Gastrocnemius medialis (tissue), 4 donors: Measurements from ENCODE around the gene KPNB1. TPM values are rescaled to one million over a fixed set of nuclear protein-coding genes. Genes with fewer than 3 reads are reported as not detected.
A peak's percentile ranks its signal among the peaks of the same experiment; 100 is the strongest.

ENCODE experiments used
- ATAC-seq, 2 donors: fragments of 150-250 bp; one replicate each; pipeline ENCODE4 v1.9.1; 2016
- DNase-seq, 2 donors: peaks; one replicate each; pipeline ENCODE4 v3.0.0-alpha.2; 2019
- H3K27ac ChIP-seq, 4 donors: fragments of 200-600 bp; sonication (generic); 1 replicate in 1 of 4; 2 replicates in 3 of 4; pipeline ENCODE4 v1.5.1; 2016 to 2018; ENCODE audit warnings: mild to moderate bottlenecking in 2 of 4, moderate library complexity in 1 of 4
- H3K27me3 ChIP-seq, 3 donors: fragments of 200-600 bp; sonication (generic) in 2 of 3; 1 replicate in 1 of 3; 2 replicates in 2 of 3; pipeline versions ENCODE4 v1.5.1 to v1.6.0; 2016 to 2019; ENCODE audit warnings: mild to moderate bottlenecking in 1 of 3, moderate library complexity in 1 of 3
- H3K36me3 ChIP-seq, 2 donors: fragments of 200-600 bp; sonication (generic) in 1 of 2; one replicate each; pipeline ENCODE4 v1.5.1; 2017 to 2018
- H3K4me1 ChIP-seq, 2 donors: fragments of 200-600 bp; sonication (generic) in 1 of 2; one replicate each; pipeline ENCODE4 v1.5.1; 2016 to 2017; ENCODE audit warnings: mild to moderate bottlenecking in 2 of 2
- H3K4me3 ChIP-seq, 4 donors: fragments of 200-600 bp; sonication (generic) in 3 of 4; 1 replicate in 1 of 4; 2 replicates in 3 of 4; pipeline ENCODE4 v1.5.1; 2016 to 2019; ENCODE audit warnings: mild to moderate bottlenecking in 2 of 4
- H3K9me3 ChIP-seq, 3 donors: fragments of 200-600 bp; sonication (generic) in 2 of 3; 1 replicate in 1 of 3; 2 replicates in 2 of 3; pipeline ENCODE4 v1.5.1; 2016 to 2019
- POLR2A ChIP-seq, 2 donors: fragments of 450-650 bp; IDR thresholded peaks; one replicate each; pipeline ENCODE4 v1.6.1; 2017; ENCODE audit warnings: antibody characterized with exemption in 2 of 2, mild to moderate bottlenecking in 2 of 2, moderate library complexity in 2 of 2
- in situ Hi-C, 4 donors: fragments of 200-750 bp; cut with MboI; loops; one replicate each; pipeline versions ENCODE4 v1.15.0 to v1.8.0; 2017; ENCODE audit warnings: low sequenced_read_pairs in 4 of 4
- intact Hi-C: fragments of 100-400 bp; cut with DNase I; formaldehyde crosslinking; loops from one replicate; pipeline ENCODE4 v1.15.1; 2023; ENCODE audit warnings: low total_unique reads
- total RNA-seq, 4 donors: library from RNA; depleted of rRNA; stranded (reverse); fragments of >200 nt; gene quantifications; one replicate each; pipeline versions ENCODE4 v1.1.0 to v1.2.3, GENCODE V29; 2016
- TF ChIP-seq, protein P1 (sequence below), 5 experiments: fragments of 450-650 bp in 3 of 5; fragments of 200-600 bp in 2 of 5; sonication (generic) in 2 of 5; IDR thresholded peaks in 4 of 5; conservative IDR thresholded peaks in 1 of 5; 1 replicate in 4 of 5; 2 replicates in 1 of 5; pipeline ENCODE4 v1.5.1; 2016 to 2019; ENCODE audit warnings: antibody characterized with exemption in 5 of 5, mild to moderate bottlenecking in 3 of 5, moderate library complexity in 3 of 5

The KPNB1 gene
- total RNA-seq, 4 donors from 2014 or later, result 170 to 238 (median 211) TPM

DNA sequence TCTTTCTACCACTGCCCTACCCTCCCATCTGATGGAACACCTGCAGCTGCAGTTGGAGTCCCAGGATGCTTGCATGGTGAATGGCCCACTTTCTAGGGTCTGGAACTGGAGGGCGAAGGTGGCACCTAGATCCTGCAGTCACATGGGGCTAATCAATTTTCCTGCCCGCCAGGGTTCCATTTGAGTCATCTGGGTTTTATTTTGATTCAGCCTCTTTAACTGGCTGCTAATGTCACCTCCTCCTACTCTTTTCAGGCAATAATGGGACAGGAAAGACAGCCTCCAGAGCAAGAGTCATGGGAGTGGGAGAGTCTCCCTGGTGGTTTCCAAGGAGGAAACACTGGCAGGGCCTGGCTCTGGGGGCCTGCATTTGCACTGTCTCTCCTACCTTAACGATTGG lies 40.4 kb downstream of the KPNB1 start:
- Histone ChIP-seq H3K27ac (no peak overlapping the region), H3K9me3 (no peaks in the 10 kb centered on the region), H3K36me3 (peaks cover 0 to under 1% of the 10 kb centered on the region in 2 donors), H3K4me1 (peaks cover 31 to 35% of the 10 kb centered on the region in 2 donors), H3K27me3 (no peaks in the 10 kb centered on the region), H3K4me3 (no peak overlapping the region)
- no peak for DNase-seq
- intact Hi-C loops (loop anchor here (5.0 to 10.0 kb wide), 2 partner anchors 115 to 207 kb away; partner anchors contain the start of gene SP2), in situ Hi-C loops (loop anchor here in 1 of 4 donors (10.0 kb wide), 1 partner anchor 115 kb away; no protein-coding TSS in a partner anchor)
- no peak for ATAC-seq
- TF ChIP-seq, protein P1, sequence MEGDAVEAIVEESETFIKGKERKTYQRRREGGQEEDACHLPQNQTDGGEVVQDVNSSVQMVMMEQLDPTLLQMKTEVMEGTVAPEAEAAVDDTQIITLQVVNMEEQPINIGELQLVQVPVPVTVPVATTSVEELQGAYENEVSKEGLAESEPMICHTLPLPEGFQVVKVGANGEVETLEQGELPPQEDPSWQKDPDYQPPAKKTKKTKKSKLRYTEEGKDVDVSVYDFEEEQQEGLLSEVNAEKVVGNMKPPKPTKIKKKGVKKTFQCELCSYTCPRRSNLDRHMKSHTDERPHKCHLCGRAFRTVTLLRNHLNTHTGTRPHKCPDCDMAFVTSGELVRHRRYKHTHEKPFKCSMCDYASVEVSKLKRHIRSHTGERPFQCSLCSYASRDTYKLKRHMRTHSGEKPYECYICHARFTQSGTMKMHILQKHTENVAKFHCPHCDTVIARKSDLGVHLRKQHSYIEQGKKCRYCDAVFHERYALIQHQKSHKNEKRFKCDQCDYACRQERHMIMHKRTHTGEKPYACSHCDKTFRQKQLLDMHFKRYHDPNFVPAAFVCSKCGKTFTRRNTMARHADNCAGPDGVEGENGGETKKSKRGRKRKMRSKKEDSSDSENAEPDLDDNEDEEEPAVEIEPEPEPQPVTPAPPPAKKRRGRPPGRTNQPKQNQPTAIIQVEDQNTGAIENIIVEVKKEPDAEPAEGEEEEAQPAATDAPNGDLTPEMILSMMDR (IDR thresholded peaks at IDR 0.05 in 4 of 5, conservative IDR thresholded peaks at IDR 0.05 in 1 of 5), result no peak
- no peak for TF ChIP-seq POLR2A (IDR thresholded peaks at IDR 0.05)

DNA sequence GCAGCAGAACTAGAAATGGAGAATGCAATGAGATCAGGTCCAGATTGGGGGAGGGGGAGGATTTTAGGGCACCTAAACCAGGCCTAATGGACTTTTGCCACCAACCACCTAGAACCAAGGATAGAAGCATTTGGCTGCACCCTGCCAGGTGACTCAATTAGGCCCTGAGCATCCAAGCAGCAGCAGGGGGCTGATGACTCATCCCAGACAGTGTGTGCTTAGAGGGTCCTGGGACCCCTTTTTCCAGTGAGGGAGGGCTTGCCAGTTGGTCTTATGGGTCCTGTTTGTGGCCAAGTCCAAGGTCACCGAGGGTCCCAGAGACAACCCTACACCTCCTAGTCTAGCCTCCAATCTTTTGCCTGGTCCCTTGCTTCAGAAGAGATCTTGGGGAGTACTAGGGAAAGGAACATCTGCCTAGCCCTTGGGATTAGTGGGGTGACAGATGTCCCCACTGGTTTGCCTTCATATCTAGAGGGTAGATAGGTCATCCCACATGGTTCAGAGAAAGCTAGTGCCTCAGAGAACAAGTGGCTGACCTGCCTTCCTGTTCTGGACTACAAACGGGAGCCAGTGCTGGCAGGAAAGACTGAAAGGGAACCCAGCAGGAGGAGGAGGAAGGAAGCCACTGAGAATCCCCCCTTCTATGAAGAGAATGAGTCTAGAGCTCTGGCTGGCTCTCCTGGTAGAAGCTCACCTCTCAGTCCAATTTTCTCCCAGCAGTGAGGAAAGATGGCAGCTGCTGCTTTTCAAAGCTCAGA lies 42.6 kb downstream of the KPNB1 start:
- no peaks in the 10 kb centered on the region for H3K27me3 ChIP-seq
- no peaks in the 10 kb centered on the region for H3K9me3 ChIP-seq
- DNase-seq (peak in 1 of 2 donors; percentile 10), ATAC-seq (no peak)
- no peak for TF ChIP-seq POLR2A (IDR thresholded peaks at IDR 0.05)
- TF ChIP-seq, protein P1 (IDR thresholded peaks at IDR 0.05 in 4 of 5, conservative IDR thresholded peaks at IDR 0.05 in 1 of 5), result no peak
- no peak overlapping the region for H3K27ac ChIP-seq
- no peaks in the 10 kb centered on the region for H3K36me3 ChIP-seq
- in situ Hi-C loops, result loop anchor here in 1 of 4 donors (10.0 kb wide), 1 partner anchor 112 kb away; no protein-coding TSS in a partner anchor
- intact Hi-C loops, result loop anchor here (5.0 to 10.0 kb wide), 2 partner anchors 112 to 205 kb away; partner anchors contain the start of gene SP2
- peaks cover 15 to 17% of the 10 kb centered on the region in 2 donors for H3K4me1 ChIP-seq
- no peak overlapping the region for H3K4me3 ChIP-seq

DNA sequence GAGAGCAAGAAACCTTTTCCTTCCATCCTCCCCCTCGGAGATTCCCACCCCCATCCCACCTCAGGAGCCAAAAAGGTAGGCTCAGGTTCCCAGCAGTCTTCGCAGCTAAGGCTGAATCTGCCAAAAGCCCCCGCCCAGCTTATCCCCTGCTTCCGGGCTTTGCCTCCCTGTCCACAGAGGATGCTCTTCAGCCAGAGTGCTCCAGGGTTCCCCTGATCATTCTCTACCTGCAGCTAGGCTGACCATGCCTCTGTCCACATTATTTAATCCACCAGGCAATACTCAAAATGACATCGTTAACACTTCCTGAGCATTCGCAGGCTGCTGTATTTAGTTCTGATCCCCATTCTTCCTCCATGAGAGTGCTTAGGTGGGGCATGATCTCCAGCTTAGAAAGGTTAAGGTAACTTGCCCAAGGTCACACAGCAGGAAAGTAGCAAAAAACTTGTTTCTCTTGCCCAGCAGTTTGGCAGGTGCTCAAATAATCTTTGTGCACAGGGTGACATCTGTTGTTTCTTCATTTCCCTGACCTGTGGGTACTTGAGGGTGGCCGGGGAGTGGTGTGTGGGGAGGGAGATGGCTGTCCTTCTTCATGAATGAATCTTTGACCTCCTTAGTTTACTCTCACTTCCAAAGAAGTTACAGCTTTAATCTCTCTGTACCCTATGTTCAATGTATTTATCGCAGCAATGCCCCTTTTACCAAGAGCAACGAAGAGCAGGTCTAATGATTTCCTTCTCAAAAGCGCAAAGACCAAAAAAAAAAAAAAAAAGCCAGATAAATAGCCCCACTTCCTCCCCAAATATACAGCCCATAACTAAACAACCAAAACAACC lies 43.4 kb downstream of the KPNB1 start:
- peak in 1 of 2 donors; percentile 11 for DNase-seq
- in situ Hi-C loops, result loop anchor here in 1 of 4 donors (10.0 kb wide), 1 partner anchor 112 kb away; no protein-coding TSS in a partner anchor
- peaks cover 7 to 17% of the 10 kb centered on the region in 2 donors for H3K4me1 ChIP-seq
- no peaks in the 10 kb centered on the region for H3K9me3 ChIP-seq
- peak overlapping the region; percentile 91 to 99 (median 94) for H3K4me3 ChIP-seq
- H3K27me3 ChIP-seq, result no peaks in the 10 kb centered on the region
- intact Hi-C loops, result loop anchor here (5.0 to 10.0 kb wide), 2 partner anchors 112 to 204 kb away; partner anchors contain the start of gene SP2
- no peak for TF ChIP-seq POLR2A (IDR thresholded peaks at IDR 0.05)
- TF ChIP-seq, protein P1 (IDR thresholded peaks at IDR 0.05 in 4 of 5, conservative IDR thresholded peaks at IDR 0.05 in 1 of 5), result no peak
- peak overlapping the region; percentile 94 to 95 (median 95) for H3K27ac ChIP-seq
- no peak for ATAC-seq
- H3K36me3 ChIP-seq, result no peaks in the 10 kb centered on the region

DNA sequence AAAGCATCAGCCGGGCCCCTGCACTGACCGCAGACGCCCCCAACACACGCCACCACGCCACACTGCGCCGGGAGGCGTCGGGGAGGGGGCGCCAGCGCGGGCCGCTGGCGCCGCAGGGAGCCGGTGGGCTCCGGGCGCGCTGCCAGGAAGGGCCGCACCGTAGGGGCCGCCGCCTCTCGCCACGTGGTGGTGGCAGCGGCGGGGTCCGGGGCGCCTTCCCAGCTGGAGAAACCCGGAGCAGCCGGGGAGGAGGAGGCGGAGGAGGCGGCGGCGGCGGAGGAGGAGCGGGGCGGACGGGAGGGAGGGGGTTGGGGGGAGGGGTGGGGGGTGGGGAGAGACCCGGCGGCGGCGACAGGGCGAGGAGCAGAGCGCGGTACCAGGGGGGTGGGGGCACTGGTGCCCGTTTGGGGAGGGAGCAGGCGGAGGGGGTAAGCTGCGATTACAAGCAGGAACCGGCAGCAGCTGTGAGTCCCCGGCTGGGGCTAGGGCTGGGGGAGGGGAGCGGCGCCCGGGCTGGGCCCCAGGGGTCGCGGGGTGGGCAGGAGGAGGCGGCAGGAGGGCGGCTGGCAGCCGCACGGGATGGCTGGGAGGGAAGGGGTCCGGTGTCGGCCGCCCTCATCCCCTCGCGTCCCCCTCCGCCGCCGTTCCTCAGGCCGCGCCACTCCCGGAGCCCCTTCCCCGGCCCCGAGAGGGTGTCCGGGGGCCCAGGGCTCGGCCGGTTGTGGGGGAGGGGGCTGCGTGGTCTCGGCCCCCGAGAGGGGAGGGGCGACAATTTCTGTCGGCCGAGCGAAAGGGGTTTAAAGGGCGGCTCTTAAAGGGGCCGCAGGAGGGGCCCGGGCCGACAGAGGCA lies 44.2 kb downstream of the KPNB1 start, which contains the start of gene TBKBP1:
TBKBP1 (plus strand) TSS at position 431 of the 850 bp plus-strand sequence. CDS start 1,952 bp downstream, outside the sequence.
- Histone ChIP-seq H3K36me3 (no peaks in the 10 kb centered on the region), H3K9me3 (no peaks in the 10 kb centered on the region), H3K27me3 (no peaks in the 10 kb centered on the region), H3K4me3 (peak within 1 kb of the TSS; percentile 91 to 99 (median 94)), H3K4me1 (peaks cover 7 to 17% of the 10 kb centered on the region in 2 donors), H3K27ac (peak within 1 kb of the TSS; percentile 94 to 95 (median 95))
- no peak for TF ChIP-seq POLR2A (IDR thresholded peaks at IDR 0.05)
- TF ChIP-seq, protein P1 (IDR thresholded peaks at IDR 0.05 in 4 of 5, conservative IDR thresholded peaks at IDR 0.05 in 1 of 5), result no peak
- intact Hi-C loops, result loop anchor here (2.0 to 10.0 kb wide), 3 partner anchors 29 to 203 kb away; partner anchors contain the start of gene SP2
- in situ Hi-C loops, result loop anchor here in 1 of 4 donors (10.0 kb wide), 1 partner anchor 111 kb away; no protein-coding TSS in a partner anchor
- DNase-seq (peak in 1 of 2 donors; percentile 33), ATAC-seq (peak; percentile 48 to 49)
